ENCODE measurements around the gene IFT88.

- TF ChIP-seq POLR2A (IDR thresholded peaks at IDR 0.05; ENCODE audit: low read depth, low read length) (no peak), MXI1 (IDR thresholded peaks at IDR 0.05; ENCODE audit: borderline replicate concordance, low read depth, low read length) (no peak), CTCF (conservative IDR thresholded peaks at IDR 0.05; ENCODE audit: low read depth, low read length) (no peak), USF2 (IDR thresholded peaks at IDR 0.05; ENCODE audit: low read depth, low read length) (no peak), RAD21 (IDR thresholded peaks at IDR 0.05; ENCODE audit: low read length) (no peak), RFX5 (IDR thresholded peaks at IDR 0.05; ENCODE audit: low read depth, low read length) (no peak)
Observed at GRCh38 chr13:20553311-20553710, 13.6 kb upstream of the IFT88 start.

Measured in IMR-90 (cell line).